GM18870 (cell line): Measurements from ENCODE around the gene WHRN.
A peak's percentile ranks its signal among the peaks of the same experiment; 100 is the strongest.

Experiments used
- ATAC-seq: cut with Tn5 transposase; IDR thresholded peaks from one replicate; pipeline ENCODE4 v1.9.1; 2021; ENCODE audit warnings: moderate library complexity; ENCODE audit not compliant: unreplicated experiment

The WHRN gene

GRCh38 chr9:114425126-114425525 lies 80.1 kb downstream of the WHRN start:
- ATAC-seq = no peak

- no peak for ATAC-seq
These were observed 81.1 kb downstream of the WHRN start for GRCh38 chr9:114424126-114424525.

- ATAC-seq = no peak
These were observed 82.1 kb downstream of the WHRN start for GRCh38 chr9:114423181-114423580.

GRCh38 chr9:114421147-114421546 lies 84.1 kb downstream of the WHRN start:
- no peak for ATAC-seq

GRCh38 chr9:114419796-114420195 lies 85.5 kb downstream of the WHRN start:
- no peak for ATAC-seq

- ATAC-seq = no peak
These were observed 87.2 kb downstream of the WHRN start for GRCh38 chr9:114418053-114418452.

- ATAC-seq = no peak
These were observed 87.8 kb downstream of the WHRN start for GRCh38 chr9:114417511-114417910.

- no peak for ATAC-seq
These were observed 88.4 kb downstream of the WHRN start for GRCh38 chr9:114416906-114417305.

GRCh38 chr9:114416290-114416689 lies 89.0 kb downstream of the WHRN start:
- ATAC-seq = no peak

GRCh38 chr9:114414346-114414745 lies 90.9 kb downstream of the WHRN start:
- no peak for ATAC-seq

- no peak for ATAC-seq
These were observed 91.4 kb downstream of the WHRN start for GRCh38 chr9:114413861-114414301.

GRCh38 chr9:114412048-114412683 lies 93.1 kb downstream of the WHRN start:
- no peak for ATAC-seq

- ATAC-seq = no peak
These were observed 93.8 kb downstream of the WHRN start for GRCh38 chr9:114411452-114411851.

GRCh38 chr9:114410910-114411309 lies 94.4 kb downstream of the WHRN start:
- no peak for ATAC-seq

GRCh38 chr9:114409842-114410241 lies 95.4 kb downstream of the WHRN start:
- ATAC-seq = no peak

GRCh38 chr9:114409103-114409780 lies 96.0 kb downstream of the WHRN start:
- ATAC-seq = no peak

GRCh38 chr9:114408645-114409044 lies 96.6 kb downstream of the WHRN start:
- no peak for ATAC-seq

GRCh38 chr9:114407889-114408288 lies 97.4 kb downstream of the WHRN start:
- no peak for ATAC-seq

GRCh38 chr9:114406441-114406840 lies 98.8 kb downstream of the WHRN start:
- no peak for ATAC-seq

GRCh38 chr9:114405294-114406034 lies 99.8 kb downstream of the WHRN start:
- peak; percentile 85 for ATAC-seq

GRCh38 chr9:114404531-114404930 lies 100.7 kb downstream of the WHRN start:
- ATAC-seq = no peak

GRCh38 chr9:114403153-114403756 lies 102.0 kb downstream of the WHRN start:
- no peak for ATAC-seq
